BJ (cell line): ENCODE data around the gene PRKAR1B. TPM values are rescaled to one million over a fixed set of nuclear protein-coding genes. Genes with fewer than 3 reads are reported as not detected.

ENCODE experiments used
- CTCF ChIA-PET: fragments of 350-600 bp; formaldehyde crosslinking; extraction: SDS; loops from one replicate; lab custom pipeline; 2021; ENCODE audit warnings: antibody characterized with exemption, inconsistent platforms; lab: Yijun Ruan, JAX
- POLR2A ChIA-PET: fragments of 300-600 bp; sonication (Branson Sonifier 250); formaldehyde crosslinking; extraction: SDS; loops from one replicate; lab custom pipeline; 2021; ENCODE audit warnings: antibody characterized with exemption; lab: Charles Lee
- DNase-seq: peaks from one replicate; pipeline ENCODE4 v3.0.0-alpha.2; 2011; ENCODE audit warnings: low read depth
- H3K27me3 ChIP-seq: 2 replicates; pipeline ENCODE4 v1.6.0; 2011; ENCODE audit warnings: low read length; ENCODE audit not compliant: control insufficient read depth, insufficient read depth
- H3K36me3 ChIP-seq: 2 replicates; pipeline ENCODE4 v1.5.1; 2011; ENCODE audit warnings: low read length; ENCODE audit not compliant: control insufficient read depth, insufficient read depth
- H3K4me3 ChIP-seq: 2 replicates; pipeline ENCODE4 v1.5.1; 2011; ENCODE audit warnings: low read depth, mild to moderate bottlenecking, control low read depth, low read length
- polyA plus RNA-seq: library from polyadenylated mRNA; depleted of rRNA; stranded (reverse); fragments of >200 nt; gene quantifications from 2 replicates; pipeline ENCODE4 v1.2.3, GENCODE V29; 2011
- TF ChIP-seq, protein P1 (sequence below): IDR thresholded peaks from 2 replicates; pipeline ENCODE4 v1.5.1; 2011; ENCODE audit warnings: low read depth, mild to moderate bottlenecking, control low read depth, inconsistent platforms, low read length, moderate library complexity; ENCODE audit not compliant: insufficient read depth

PRKAR1B gene
- polyA plus RNA-seq, 1 experiment = 7.4 TPM

DNA sequence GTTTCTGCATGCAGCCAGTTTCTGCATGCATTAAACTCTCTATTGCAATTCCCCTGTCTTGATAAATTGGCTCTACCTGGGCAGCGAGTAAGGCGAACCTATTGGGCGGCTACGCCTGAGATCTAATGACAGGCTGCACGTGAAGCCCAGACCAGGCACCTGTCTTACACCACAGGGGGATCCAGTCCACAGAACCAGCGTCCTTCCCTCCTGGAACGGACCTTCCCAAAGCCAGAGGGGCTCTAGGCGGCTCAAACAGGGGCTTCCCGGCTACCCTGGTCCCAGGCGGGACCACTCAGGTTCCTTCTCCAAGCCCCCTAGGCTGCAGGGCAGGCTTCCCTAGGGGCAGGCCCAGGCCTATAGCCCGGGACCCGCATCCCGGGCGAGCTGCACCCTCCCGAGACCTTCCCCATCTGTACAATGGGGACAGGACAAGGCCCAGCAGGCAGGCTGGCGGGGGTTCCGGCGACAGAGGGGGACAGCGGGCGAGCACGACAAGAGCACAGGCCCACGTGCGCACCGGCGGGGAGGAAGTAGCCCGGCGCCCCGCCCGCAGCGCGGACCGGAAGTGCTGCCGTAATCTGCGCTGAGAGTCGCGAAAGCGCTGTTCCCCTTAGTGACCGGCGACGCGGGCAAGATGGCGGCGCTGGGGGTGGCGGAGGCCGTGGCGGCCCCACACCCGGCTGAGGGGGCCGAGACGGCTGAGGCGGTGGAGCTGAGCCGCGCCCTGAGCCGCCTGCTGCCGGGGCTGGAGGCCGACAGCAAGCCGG lies 812 bp downstream of the PRKAR1B start, which contains the start of gene DNAAF5:
TSS of gene DNAAF5 (plus strand) at position 616 of the 770 bp plus-strand sequence. CDS start at position 638, 22 bp downstream.
- Histone ChIP-seq H3K4me3 (peak within 1 kb of the TSS; percentile 53), H3K27me3 (no peaks in the 10 kb centered on the region), H3K36me3 (peaks cover 6% of the 10 kb centered on the region; the same call in 1 of the 2 replicates)
- DNase-seq = peak; percentile 18
- ChIA-PET POLR2A (no interaction called here), CTCF (interaction anchor here (0.6 to 1.1 kb wide), 3 partner anchors 10 to 443 kb away, joined by 3 read pairs; no protein-coding TSS in a partner anchor)
- TF ChIP-seq, protein P1, sequence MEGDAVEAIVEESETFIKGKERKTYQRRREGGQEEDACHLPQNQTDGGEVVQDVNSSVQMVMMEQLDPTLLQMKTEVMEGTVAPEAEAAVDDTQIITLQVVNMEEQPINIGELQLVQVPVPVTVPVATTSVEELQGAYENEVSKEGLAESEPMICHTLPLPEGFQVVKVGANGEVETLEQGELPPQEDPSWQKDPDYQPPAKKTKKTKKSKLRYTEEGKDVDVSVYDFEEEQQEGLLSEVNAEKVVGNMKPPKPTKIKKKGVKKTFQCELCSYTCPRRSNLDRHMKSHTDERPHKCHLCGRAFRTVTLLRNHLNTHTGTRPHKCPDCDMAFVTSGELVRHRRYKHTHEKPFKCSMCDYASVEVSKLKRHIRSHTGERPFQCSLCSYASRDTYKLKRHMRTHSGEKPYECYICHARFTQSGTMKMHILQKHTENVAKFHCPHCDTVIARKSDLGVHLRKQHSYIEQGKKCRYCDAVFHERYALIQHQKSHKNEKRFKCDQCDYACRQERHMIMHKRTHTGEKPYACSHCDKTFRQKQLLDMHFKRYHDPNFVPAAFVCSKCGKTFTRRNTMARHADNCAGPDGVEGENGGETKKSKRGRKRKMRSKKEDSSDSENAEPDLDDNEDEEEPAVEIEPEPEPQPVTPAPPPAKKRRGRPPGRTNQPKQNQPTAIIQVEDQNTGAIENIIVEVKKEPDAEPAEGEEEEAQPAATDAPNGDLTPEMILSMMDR = no peak

- ChIA-PET POLR2A (no interaction called here), CTCF (interaction anchor here (0.6 to 0.8 kb wide), 2 partner anchors 184 to 442 kb away, joined by 3 read pairs; no protein-coding TSS in a partner anchor)
- Histone ChIP-seq H3K4me3 (no peak overlapping the region), H3K36me3 (peaks cover 2% of the 10 kb centered on the region; the same call in 1 of the 2 replicates), H3K27me3 (no peaks in the 10 kb centered on the region)
- TF ChIP-seq, protein P1 = no peak
- no peak for DNase-seq
Observed at GRCh38 chr7:725223-726005, 1.7 kb downstream of the PRKAR1B start.

- POLR2A ChIA-PET = no interaction called here
- CTCF ChIA-PET = no interaction called here
Observed at GRCh38 chr7:724298-724697, 2.8 kb downstream of the PRKAR1B start.

DNA sequence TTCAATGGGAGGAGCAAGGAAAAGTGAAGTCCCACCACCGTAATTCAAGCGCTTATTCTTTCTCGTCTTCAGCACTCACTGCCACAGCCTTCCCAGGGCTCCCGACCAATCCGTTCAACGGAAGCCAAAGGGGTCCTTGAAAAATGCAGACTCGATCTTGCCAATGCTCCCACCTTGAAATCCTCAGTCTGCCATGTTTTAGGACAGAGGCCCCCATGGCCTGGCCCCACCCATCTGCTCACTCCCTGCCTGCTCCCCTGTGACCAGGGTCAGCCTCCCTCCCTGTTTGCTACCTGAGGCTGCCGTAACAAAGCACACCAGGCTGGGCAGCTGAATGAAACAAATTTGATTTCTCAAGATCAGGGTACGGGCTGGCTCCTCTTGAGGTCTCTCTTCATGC lies 3.5 kb downstream of the PRKAR1B start:
- TF ChIP-seq, protein P1 = no peak
- DNase-seq = no peak
- H3K27me3 ChIP-seq = no peaks in the 10 kb centered on the region
- no peaks in the 10 kb centered on the region for H3K36me3 ChIP-seq
- no peak overlapping the region for H3K4me3 ChIP-seq
- ChIA-PET CTCF (no interaction called here), POLR2A (no interaction called here)

More at GRCh38 chr7:724298-724697, 2.8 kb downstream of the PRKAR1B start:
- no peak for DNase-seq
- Histone ChIP-seq H3K36me3 (no peaks in the 10 kb centered on the region), H3K4me3 (no peak overlapping the region), H3K27me3 (no peaks in the 10 kb centered on the region)
- TF ChIP-seq, protein P1 = no peak

DNA sequence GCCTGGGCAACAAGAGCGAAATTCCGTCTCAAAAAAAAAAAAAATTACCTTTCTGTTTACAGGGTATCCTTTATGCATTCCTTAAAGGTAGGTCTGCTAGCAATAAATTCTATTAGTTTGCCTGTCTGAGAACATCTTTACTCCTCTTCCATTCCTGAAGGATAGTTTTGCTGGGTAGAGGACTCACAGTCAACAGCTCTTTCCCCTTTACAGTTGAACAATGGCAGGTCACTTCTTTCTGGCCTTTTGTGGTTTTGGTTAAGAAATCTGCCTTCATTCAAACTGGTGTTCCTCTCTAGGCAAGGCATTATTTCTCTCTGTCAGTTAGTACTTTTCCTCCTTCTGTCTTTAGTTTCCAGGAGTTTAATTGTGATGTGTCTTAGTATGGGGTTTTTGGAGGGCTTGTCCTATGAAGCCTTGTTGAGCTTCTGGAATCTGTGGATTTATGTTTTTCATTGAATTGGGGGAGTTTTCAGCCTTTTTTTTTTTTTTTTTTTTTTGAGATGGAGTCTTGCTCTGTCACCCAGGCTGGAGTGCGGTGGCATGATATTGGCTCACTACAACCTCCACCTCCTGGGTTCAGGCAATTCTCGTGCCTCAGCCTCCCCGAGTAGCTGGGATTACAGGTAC lies 5.3 kb downstream of the PRKAR1B start:
- ChIA-PET CTCF (no interaction called here), POLR2A (no interaction called here)
- TF ChIP-seq, protein P1 = no peak
- no peak overlapping the region for H3K4me3 ChIP-seq
- no peaks in the 10 kb centered on the region for H3K36me3 ChIP-seq
- H3K27me3 ChIP-seq = no peaks in the 10 kb centered on the region
- DNase-seq = no peak
